ENCODE data around the gene ZNF648. TPM values are rescaled to one million over a fixed set of nuclear protein-coding genes. Genes with fewer than 3 reads are reported as not detected.

Gene ZNF648
- total RNA-seq, 6 experiments from 2014 or later: not detected

DNA sequence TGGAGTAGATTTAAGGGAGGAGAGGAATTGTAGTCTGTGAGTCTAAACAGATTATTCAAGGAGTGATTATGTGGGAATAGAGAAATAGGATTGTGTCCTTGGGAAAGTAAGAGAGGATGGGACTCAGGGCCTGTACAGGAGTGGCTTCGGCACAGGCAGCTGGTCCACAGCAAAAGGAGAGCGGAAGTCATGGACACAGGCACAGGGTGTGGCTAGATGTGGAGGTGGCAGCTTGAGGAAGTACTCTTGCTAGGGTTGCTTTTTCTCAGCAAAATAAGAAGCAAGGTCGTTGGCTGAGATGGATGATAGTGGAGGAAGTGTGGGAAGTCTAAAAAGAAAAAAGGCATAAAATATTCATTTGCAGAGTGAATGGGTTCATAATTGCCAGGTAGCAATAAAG lies 18.5 kb upstream of the ZNF648 start:
- no peak overlapping the region for H3K27ac Mint-ChIP-seq
- no peak for DNase-seq
- no peaks in the 10 kb centered on the region for H3K9me3 Mint-ChIP-seq
- TF ChIP-seq, protein P1, sequence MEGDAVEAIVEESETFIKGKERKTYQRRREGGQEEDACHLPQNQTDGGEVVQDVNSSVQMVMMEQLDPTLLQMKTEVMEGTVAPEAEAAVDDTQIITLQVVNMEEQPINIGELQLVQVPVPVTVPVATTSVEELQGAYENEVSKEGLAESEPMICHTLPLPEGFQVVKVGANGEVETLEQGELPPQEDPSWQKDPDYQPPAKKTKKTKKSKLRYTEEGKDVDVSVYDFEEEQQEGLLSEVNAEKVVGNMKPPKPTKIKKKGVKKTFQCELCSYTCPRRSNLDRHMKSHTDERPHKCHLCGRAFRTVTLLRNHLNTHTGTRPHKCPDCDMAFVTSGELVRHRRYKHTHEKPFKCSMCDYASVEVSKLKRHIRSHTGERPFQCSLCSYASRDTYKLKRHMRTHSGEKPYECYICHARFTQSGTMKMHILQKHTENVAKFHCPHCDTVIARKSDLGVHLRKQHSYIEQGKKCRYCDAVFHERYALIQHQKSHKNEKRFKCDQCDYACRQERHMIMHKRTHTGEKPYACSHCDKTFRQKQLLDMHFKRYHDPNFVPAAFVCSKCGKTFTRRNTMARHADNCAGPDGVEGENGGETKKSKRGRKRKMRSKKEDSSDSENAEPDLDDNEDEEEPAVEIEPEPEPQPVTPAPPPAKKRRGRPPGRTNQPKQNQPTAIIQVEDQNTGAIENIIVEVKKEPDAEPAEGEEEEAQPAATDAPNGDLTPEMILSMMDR (IDR thresholded peaks at IDR 0.05): no peak
- peaks cover 3% of the 10 kb centered on the region for H3K27me3 Mint-ChIP-seq (ENCODE audit: insufficient read depth)
- H3K4me3 Mint-ChIP-seq: no peak overlapping the region
- no peaks in the 10 kb centered on the region for H3K36me3 Mint-ChIP-seq (ENCODE audit: low read depth)
- peaks cover 10% of the 10 kb centered on the region for H3K4me1 Mint-ChIP-seq (ENCODE audit: low read depth)

DNA sequence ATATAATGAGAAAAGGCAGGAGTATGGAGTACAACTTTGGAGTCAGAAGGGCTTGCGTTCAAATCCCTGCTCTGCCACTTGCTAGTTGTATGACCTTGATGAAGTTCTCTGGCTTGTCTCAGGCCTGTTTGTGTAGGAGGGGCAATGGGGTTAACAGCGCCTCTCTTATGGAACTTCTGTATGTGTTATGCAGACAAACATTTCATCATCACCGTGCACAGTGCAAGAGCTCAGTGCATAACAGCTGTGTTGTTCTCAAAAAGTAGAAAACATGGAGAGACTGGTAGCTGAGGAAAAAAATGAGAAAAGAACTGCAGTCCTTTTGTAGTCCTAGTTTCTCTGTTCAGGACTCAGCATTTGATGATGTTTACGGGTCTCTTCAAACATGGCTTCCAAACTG lies 10.4 kb upstream of the ZNF648 start:
- H3K27ac Mint-ChIP-seq: no peak overlapping the region
- H3K4me1 Mint-ChIP-seq (ENCODE audit: low read depth): no peaks in the 10 kb centered on the region
- DNase-seq: no peak
- H3K27me3 Mint-ChIP-seq (ENCODE audit: insufficient read depth): peaks cover 2% of the 10 kb centered on the region; the same call in 1 of the 2 replicates
- H3K9me3 Mint-ChIP-seq: no peaks in the 10 kb centered on the region
- H3K4me3 Mint-ChIP-seq: no peak overlapping the region
- H3K36me3 Mint-ChIP-seq (ENCODE audit: low read depth): no peaks in the 10 kb centered on the region
- TF ChIP-seq, protein P1 (IDR thresholded peaks at IDR 0.05): no peak

DNA sequence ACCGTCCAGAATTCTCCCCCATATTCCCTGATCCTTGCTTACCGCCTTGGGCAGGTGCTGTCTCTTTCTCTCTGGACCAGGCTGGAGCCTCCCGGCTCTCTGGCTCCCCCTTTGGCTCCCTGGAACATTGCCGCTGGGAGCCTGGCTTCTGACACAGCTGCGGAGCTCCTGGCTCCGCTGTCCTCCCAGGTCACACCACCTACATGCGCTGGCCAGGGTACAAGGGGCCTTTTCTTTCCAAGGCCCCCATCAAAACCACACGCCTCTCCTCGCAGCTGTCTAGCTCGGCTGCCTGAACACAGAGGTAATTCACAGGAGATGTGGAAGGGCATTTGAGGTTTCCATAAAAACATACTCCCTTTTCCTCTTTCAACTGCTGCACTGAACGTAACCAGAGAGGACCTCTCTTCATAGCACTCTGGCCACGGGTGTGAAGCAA lies 7.5 kb upstream of the ZNF648 start:
- H3K4me1 Mint-ChIP-seq (ENCODE audit: low read depth): no peaks in the 10 kb centered on the region
- peaks cover 2% of the 10 kb centered on the region; the same call in 1 of the 2 replicates for H3K27me3 Mint-ChIP-seq (ENCODE audit: insufficient read depth)
- DNase-seq: peak; percentile 37
- no peak overlapping the region for H3K4me3 Mint-ChIP-seq
- H3K9me3 Mint-ChIP-seq: no peaks in the 10 kb centered on the region; the same call in 1 of the 2 replicates
- no peak overlapping the region for H3K27ac Mint-ChIP-seq
- no peaks in the 10 kb centered on the region for H3K36me3 Mint-ChIP-seq (ENCODE audit: low read depth)
- TF ChIP-seq, protein P1 (IDR thresholded peaks at IDR 0.05): peak; percentile 66

DNA sequence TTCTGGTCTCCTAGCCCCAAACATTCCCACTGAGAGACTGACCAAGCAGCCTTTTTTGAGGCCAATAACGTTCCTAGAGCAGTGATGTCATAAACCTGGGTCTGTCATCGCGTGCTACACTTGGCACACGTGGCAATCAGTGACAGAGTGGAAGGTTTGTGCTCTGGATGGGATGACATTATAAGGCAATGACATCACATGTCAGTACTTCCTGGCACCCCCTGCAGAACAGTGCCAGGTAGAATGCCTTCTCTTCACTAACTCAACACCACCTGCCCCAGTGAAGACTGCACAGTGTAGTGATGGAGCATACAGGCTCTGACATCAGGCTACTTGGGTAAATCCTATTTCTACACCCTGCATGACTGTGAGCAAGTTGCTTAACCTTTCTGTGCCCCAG lies 5.4 kb upstream of the ZNF648 start:
- H3K9me3 Mint-ChIP-seq: no peaks in the 10 kb centered on the region; the same call in none of the 2 replicates
- H3K27me3 Mint-ChIP-seq (ENCODE audit: insufficient read depth): peaks cover 2% of the 10 kb centered on the region; the same call in 1 of the 2 replicates
- TF ChIP-seq, protein P1 (IDR thresholded peaks at IDR 0.05): no peak
- H3K36me3 Mint-ChIP-seq (ENCODE audit: low read depth): no peaks in the 10 kb centered on the region
- H3K27ac Mint-ChIP-seq: no peak overlapping the region
- no peak for DNase-seq
- no peaks in the 10 kb centered on the region for H3K4me1 Mint-ChIP-seq (ENCODE audit: low read depth)
- no peak overlapping the region for H3K4me3 Mint-ChIP-seq

DNA sequence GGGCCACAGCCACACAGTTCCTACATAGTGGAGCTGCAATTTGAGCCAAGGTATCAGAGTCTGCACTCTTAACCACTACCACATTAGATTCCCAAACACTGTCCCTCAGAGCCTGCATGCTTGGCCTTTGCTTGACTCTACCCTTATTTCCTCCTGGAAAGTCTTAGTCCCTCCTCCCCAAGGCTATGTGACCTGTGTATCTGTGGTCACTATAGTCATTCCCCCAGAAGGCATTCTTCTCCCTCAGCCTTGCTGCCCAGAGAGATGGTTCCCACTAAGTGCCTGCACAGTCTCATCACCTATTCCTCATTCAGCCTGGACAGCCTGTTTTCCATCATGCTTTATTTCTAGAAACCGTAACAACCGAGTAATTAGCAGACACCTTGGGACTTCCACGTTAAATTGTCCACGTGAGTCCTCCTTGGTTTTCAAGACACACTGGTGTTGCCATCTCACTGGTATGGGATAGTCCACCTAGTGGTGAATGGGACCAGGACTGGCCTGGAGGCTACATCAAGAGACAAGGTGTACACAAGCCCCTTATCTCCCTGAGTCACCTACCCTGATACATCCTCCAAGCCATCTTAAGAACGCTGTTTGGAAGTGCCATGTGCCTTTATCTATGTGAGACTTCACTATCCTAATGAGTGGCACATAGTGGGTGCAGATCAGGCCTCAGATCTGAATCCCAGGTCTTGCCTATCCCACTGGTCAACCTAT lies 3.8 kb upstream of the ZNF648 start:
- Mint-ChIP-seq H3K27ac (no peak overlapping the region), H3K9me3 (no peaks in the 10 kb centered on the region; the same call in none of the 2 replicates), H3K36me3 (ENCODE audit: low read depth) (no peaks in the 10 kb centered on the region), H3K4me1 (ENCODE audit: low read depth) (no peaks in the 10 kb centered on the region), H3K27me3 (ENCODE audit: insufficient read depth) (peaks cover 2% of the 10 kb centered on the region; the same call in 1 of the 2 replicates), H3K4me3 (no peak overlapping the region)
- TF ChIP-seq, protein P1 (IDR thresholded peaks at IDR 0.05): no peak
- no peak for DNase-seq
